Measurements from ENCODE around the gene CXCL17. TPM values are rescaled to one million over a fixed set of nuclear protein-coding genes. Genes with fewer than 3 reads are reported as not detected.

The CXCL17 gene
- total RNA-seq, 1 experiment from 2014 or later = not detected

- H3K56ac ChIP-seq (ENCODE audit: insufficient read length, low read depth, low read length) = no peak overlapping the region
- TF ChIP-seq CTCF (conservative IDR thresholded peaks at IDR 0.05) = peak; percentile 73
- H3K79me1 ChIP-seq (ENCODE audit: insufficient read depth, low read depth, low read length, poor library complexity, severe bottlenecking) = no peaks in the 10 kb centered on the region
- Mint-ChIP-seq H3K27ac (peak overlapping the region in 2 of 3 experiments; percentile 82 to 88; a peak in 3 of 7 replicates), H3K9me3 (peaks cover 0 to 2% of the 10 kb centered on the region in 2 experiments; a peak in 1 of 5 replicates), H3K27me3 (ENCODE audit: low read depth) (peaks cover 56% of the 10 kb centered on the region), H3K4me3 (peak overlapping the region; percentile 68 to 81), H3K36me3 (ENCODE audit: insufficient read depth in 1 of 3, low read depth in 3 of 3) (no peaks in the 10 kb centered on the region; a peak in 2 of 7 replicates), H3K4me1 (peaks cover 22 to 27% of the 10 kb centered on the region in 2 experiments)
- H2BK120ac ChIP-seq (ENCODE audit: low read depth, low read length, poor library complexity, severe bottlenecking) = no peak overlapping the region
- H3K4me2 ChIP-seq (ENCODE audit: insufficient read depth, insufficient read length, low read length) = peak overlapping the region; percentile 26
- H4K20me1 ChIP-seq (ENCODE audit: control insufficient read depth, insufficient read depth, insufficient read length) = no peaks in the 10 kb centered on the region
- H3K23ac ChIP-seq (ENCODE audit: insufficient read length, low read depth, low read length) = no peak overlapping the region
- no peak overlapping the region for H3K27ac ChIP-seq (ENCODE audit: insufficient read length, low read depth, low read length)
- DNase-seq = peak; percentile 91
- no peak overlapping the region for H4K8ac ChIP-seq (replicated peaks; ENCODE audit: insufficient read length, low read depth, low read length)
- no peaks in the 10 kb centered on the region; the same call in 1 of the 2 replicates for H3K4me1 ChIP-seq (ENCODE audit: insufficient read depth, low read length)
- H3K4ac ChIP-seq (ENCODE audit: low read depth, low read length) = no peak overlapping the region
- H2AK5ac ChIP-seq (ENCODE audit: insufficient read length, low read length) = no peak overlapping the region
- no peak overlapping the region for H2BK5ac ChIP-seq (ENCODE audit: insufficient read length, low read length)
- no peaks in the 10 kb centered on the region for H3K23me2 ChIP-seq (ENCODE audit: insufficient read length, low read depth, low read length, poor library complexity, severe bottlenecking)
- H4K5ac ChIP-seq (ENCODE audit: insufficient read length, low read depth, low read length) = no peak overlapping the region
- H3T11ph ChIP-seq (ENCODE audit: low read length) = no peak overlapping the region
- no peak overlapping the region for H4K91ac ChIP-seq (ENCODE audit: insufficient read length, low read depth, low read length)
- no peak overlapping the region for H2AFZ ChIP-seq (ENCODE audit: low read length)
- peak overlapping the region; percentile 89 for H3K14ac ChIP-seq (ENCODE audit: insufficient read depth, low read length)
- no CpG with 5 or more reads among the region's 48 CpGs for WGBS (ENCODE audit: extremely low coverage, insufficient read length, low lambda C conversion rate)
- H3K27me3 ChIP-seq (ENCODE audit: insufficient read depth, low read length) = no peaks in the 10 kb centered on the region; the same call in 1 of the 2 replicates
- H3K9me3 ChIP-seq (ENCODE audit: control insufficient read depth, low read depth, low read length) = no peaks in the 10 kb centered on the region
- no peak overlapping the region for H2BK12ac ChIP-seq (ENCODE audit: insufficient read length, low read depth, low read length)
- peak overlapping the region; percentile 88 for H3K18ac ChIP-seq (ENCODE audit: insufficient read length, low read depth, low read length)
- H2BK15ac ChIP-seq (ENCODE audit: low read depth, low read length) = no peak overlapping the region
- H3K9ac ChIP-seq (ENCODE audit: extremely low read depth, insufficient read length, low read length) = peak overlapping the region; percentile 10
- no peak overlapping the region for H2BK20ac ChIP-seq (ENCODE audit: low read depth, low read length, poor library complexity, severe bottlenecking)
- no peaks in the 10 kb centered on the region for H3K79me2 ChIP-seq (ENCODE audit: insufficient read depth, low read length)
Measured at GRCh38 chr19:42386974-42387707, 55.6 kb downstream of the CXCL17 start.

Data from H9 (cell line).